Keratinocyte (primary cell): ENCODE data around the gene SYNDIG1. TPM values are rescaled to one million over a fixed set of nuclear protein-coding genes. Genes with fewer than 3 reads are reported as not detected.

Source experiments
- DNase-seq: peaks from one replicate; pipeline ENCODE4 v3.0.0-alpha.2; 2011; ENCODE audit warnings: low read depth, missing footprints, low spot score
- FAIRE-seq: peaks from 2 replicates; lab custom pipeline; 2011; peaks lifted over from hg19 to GRCh38; lab: Jason Lieb, UNC
- H2AFZ ChIP-seq: 2 replicates; pipeline ENCODE4 v1.6.0; 2012; ENCODE audit warnings: low read length, control low read depth, inconsistent platforms; ENCODE audit not compliant: control insufficient read depth
- H3K27ac ChIP-seq: 2 replicates; pipeline ENCODE4 v1.5.1; 2011; ENCODE audit warnings: low read length; ENCODE audit not compliant: control insufficient read depth, insufficient read depth
- H3K27me3 ChIP-seq: 3 replicates; pipeline ENCODE4 v1.6.0; 2011; ENCODE audit warnings: low read length; ENCODE audit not compliant: control insufficient read depth, insufficient read depth; ENCODE audit errors: extremely low read depth
- H3K36me3 ChIP-seq, 2 experiments: 2 replicates in 1 of 2; 3 replicates in 1 of 2; pipeline ENCODE4 v1.5.1; 2011; ENCODE audit warnings: low read length in 2 of 2, mild to moderate bottlenecking in 1 of 2; ENCODE audit not compliant: control insufficient read depth in 2 of 2, insufficient read depth in 2 of 2; ENCODE audit errors: extremely low read depth in 1 of 2
- H3K4me1 ChIP-seq: 3 replicates; pipeline ENCODE4 v1.5.1; 2011; ENCODE audit warnings: low read length; ENCODE audit not compliant: control insufficient read depth, insufficient read depth; ENCODE audit errors: extremely low read depth
- H3K4me2 ChIP-seq: 3 replicates; pipeline ENCODE4 v1.6.0; 2011; ENCODE audit warnings: low read depth, low read length; ENCODE audit not compliant: control insufficient read depth, insufficient read depth; ENCODE audit errors: extremely low read depth
- H3K4me3 ChIP-seq, 3 experiments: fragments of 200-600 bp in 1 of 3; sonication (generic) in 1 of 3; 2 replicates in 2 of 3; 3 replicates in 1 of 3; pipeline ENCODE4 v1.5.1; 2011 to 2016; ENCODE audit warnings: low read length in 3 of 3, mild to moderate bottlenecking in 3 of 3, control low read depth in 2 of 3, inconsistent platforms in 1 of 3, low read depth in 1 of 3, mixed read lengths in 1 of 3, mixed run types in 1 of 3, moderate library complexity in 1 of 3; ENCODE audit not compliant: control insufficient read depth in 2 of 3, insufficient read depth in 2 of 3; ENCODE audit errors: extremely low read depth in 1 of 3
- H3K79me2 ChIP-seq: 2 replicates; pipeline ENCODE4 v1.6.0; 2012; ENCODE audit warnings: low read length; ENCODE audit not compliant: control insufficient read depth, insufficient read depth
- H3K9ac ChIP-seq: 3 replicates; pipeline ENCODE4 v1.6.0; 2011; ENCODE audit warnings: low read length; ENCODE audit not compliant: control insufficient read depth, insufficient read depth; ENCODE audit errors: extremely low read depth
- H3K9me1 ChIP-seq: 3 replicates; pipeline ENCODE4 v1.6.0; 2011; ENCODE audit warnings: low read length; ENCODE audit not compliant: control insufficient read depth, insufficient read depth; ENCODE audit errors: extremely low read depth
- H3K9me3 ChIP-seq: 2 replicates; pipeline ENCODE4 v1.5.1; 2012; ENCODE audit warnings: low read depth, low read length; ENCODE audit not compliant: control insufficient read depth
- H4K20me1 ChIP-seq: 3 replicates; pipeline ENCODE4 v1.6.0; 2011; ENCODE audit warnings: low read length; ENCODE audit not compliant: control insufficient read depth, insufficient read depth; ENCODE audit errors: extremely low read depth
- CTCF ChIP-seq, 3 experiments: IDR thresholded peaks in 1 of 3; conservative IDR thresholded peaks in 1 of 3; optimal IDR thresholded peaks in 1 of 3; 2 replicates in 2 of 3; 3 replicates in 1 of 3; pipeline versions ENCODE3 to v1.5.1; 2011; ENCODE audit warnings: low read length in 3 of 3, mild to moderate bottlenecking in 3 of 3, moderate library complexity in 2 of 3, control low read depth in 1 of 3, inconsistent platforms in 1 of 3; ENCODE audit not compliant: insufficient read depth in 2 of 3; ENCODE audit errors: extremely low read depth in 1 of 3
- EZH2 ChIP-seq: IDR thresholded peaks from one replicate; pipeline ENCODE4 v1.6.1; 2012; ENCODE audit warnings: inconsistent platforms, mild to moderate bottlenecking, low read length, moderate library complexity
- dilution Hi-C: fragments of 300-500 bp; cut with MboI; formaldehyde crosslinking; loops from one replicate; pipeline ENCODE4 v1.7.0; 2020; ENCODE audit warnings: low sequenced_read_pairs; ENCODE audit not compliant: extremely low pct_ligation_motif_present
- polyA plus RNA-seq, 5 experiments: library from polyadenylated mRNA; depleted of rRNA in 3 of 5; stranded (reverse) in 3 of 5; stranded (forward) in 1 of 5; unstranded in 1 of 5; fragments of >200 nt; gene quantifications; 1 replicate in 1 of 5; 2 replicates in 3 of 5; 3 replicates in 1 of 5; pipeline versions ENCODE4 v1.2.1 to v1.2.3, GENCODE V29; 2011 to 2012; ENCODE audit warnings: missing spikeins in 2 of 5, low read depth in 1 of 5, low replicate concordance in 1 of 5

The SYNDIG1 gene
- polyA plus RNA-seq, 1 donor (not counting 4 experiments of a cell fraction or from before 2014, with no cell fraction given): 0.38 TPM

GRCh38 chr20:24494460-24494920, 25.1 kb downstream of the SYNDIG1 start:
- H3K36me3 ChIP-seq: no peaks in the 10 kb centered on the region
- H3K4me1 ChIP-seq: no peaks in the 10 kb centered on the region
- no peak overlapping the region for H3K9ac ChIP-seq
- no peak overlapping the region for H3K4me2 ChIP-seq
- TF ChIP-seq CTCF (optimal IDR thresholded peaks at IDR 0.05 in 1 of 3, IDR thresholded peaks at IDR 0.05 in 1 of 3, conservative IDR thresholded peaks at IDR 0.05 in 1 of 3; ENCODE audit: extremely low read depth in 1 of 3, insufficient read depth in 2 of 3, low read length in 3 of 3) (no peak), EZH2 (no peak)
- no peak overlapping the region for H3K27ac ChIP-seq
- H3K27me3 ChIP-seq: no peaks in the 10 kb centered on the region
- no peaks in the 10 kb centered on the region for H3K9me1 ChIP-seq
- H4K20me1 ChIP-seq: no peaks in the 10 kb centered on the region
- FAIRE-seq (no peak), DNase-seq (no peak)
- dilution Hi-C loops: no loop called here
- no peak overlapping the region for H2AFZ ChIP-seq
- H3K79me2 ChIP-seq: no peaks in the 10 kb centered on the region
- H3K4me3 ChIP-seq: no peak overlapping the region
- H3K9me3 ChIP-seq: peaks cover 2% of the 10 kb centered on the region

- no peaks in the 10 kb centered on the region for H4K20me1 ChIP-seq
- no peaks in the 10 kb centered on the region for H3K9me1 ChIP-seq
- no peak overlapping the region for H2AFZ ChIP-seq
- no peak overlapping the region for H3K4me2 ChIP-seq
- DNase-seq (no peak), FAIRE-seq (no peak)
- TF ChIP-seq CTCF (optimal IDR thresholded peaks at IDR 0.05 in 1 of 3, IDR thresholded peaks at IDR 0.05 in 1 of 3, conservative IDR thresholded peaks at IDR 0.05 in 1 of 3; ENCODE audit: extremely low read depth in 1 of 3, insufficient read depth in 2 of 3, low read length in 3 of 3) (no peak), EZH2 (no peak)
- H3K4me1 ChIP-seq: no peaks in the 10 kb centered on the region
- dilution Hi-C loops: no loop called here
- peaks cover 2% of the 10 kb centered on the region for H3K9me3 ChIP-seq
- H3K9ac ChIP-seq: no peak overlapping the region
- H3K4me3 ChIP-seq: no peak overlapping the region
- H3K27ac ChIP-seq: no peak overlapping the region
- no peaks in the 10 kb centered on the region for H3K27me3 ChIP-seq
- no peaks in the 10 kb centered on the region for H3K79me2 ChIP-seq
- H3K36me3 ChIP-seq: no peaks in the 10 kb centered on the region
Measured at GRCh38 chr20:24495266-24495665, 25.8 kb downstream of the SYNDIG1 start.
